ENCODE results near the gene DPP6.

Gene DPP6

DNA sequence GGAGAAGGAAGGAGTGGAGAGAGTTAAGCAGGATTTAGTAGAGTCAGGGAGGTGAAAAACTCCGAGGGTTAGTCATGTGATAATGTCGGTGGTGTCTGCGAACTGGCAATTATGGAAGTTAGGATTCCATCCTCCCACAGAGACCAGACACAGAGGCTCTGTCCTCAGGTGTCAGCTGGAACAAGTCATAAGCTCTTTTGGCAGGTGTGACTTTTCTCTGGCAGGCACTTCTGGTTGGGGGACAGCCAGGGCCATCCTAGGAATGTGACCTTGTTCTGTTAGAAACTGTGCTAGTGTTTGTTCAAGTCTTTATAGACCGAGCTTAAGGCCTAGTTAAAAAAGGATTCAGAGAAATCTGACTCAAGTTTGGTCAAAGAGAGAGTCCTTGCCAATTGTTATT, 371.0 kb downstream of the DPP6 start:
- no peak for DNase-seq

DNA sequence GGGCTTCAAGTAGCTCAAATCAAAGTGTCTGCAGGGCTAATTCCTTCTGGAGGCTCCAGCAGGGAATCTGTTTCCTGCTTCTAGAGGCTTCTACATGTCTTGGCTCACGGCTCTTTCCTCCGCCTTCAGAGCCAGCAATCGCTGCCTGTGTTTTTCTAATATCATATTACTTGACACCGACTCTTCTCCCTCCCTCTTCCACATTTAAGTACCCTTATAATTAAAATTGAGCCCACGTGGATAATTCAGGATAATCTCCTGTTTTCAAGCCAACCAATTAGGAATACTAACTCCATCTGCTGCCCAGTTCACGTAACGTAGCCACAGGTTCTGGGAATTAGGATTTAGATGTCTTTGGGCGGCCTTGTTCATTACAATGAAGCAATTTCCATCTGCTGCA, 372.2 kb downstream of the DPP6 start:
- no peak for DNase-seq

DNA sequence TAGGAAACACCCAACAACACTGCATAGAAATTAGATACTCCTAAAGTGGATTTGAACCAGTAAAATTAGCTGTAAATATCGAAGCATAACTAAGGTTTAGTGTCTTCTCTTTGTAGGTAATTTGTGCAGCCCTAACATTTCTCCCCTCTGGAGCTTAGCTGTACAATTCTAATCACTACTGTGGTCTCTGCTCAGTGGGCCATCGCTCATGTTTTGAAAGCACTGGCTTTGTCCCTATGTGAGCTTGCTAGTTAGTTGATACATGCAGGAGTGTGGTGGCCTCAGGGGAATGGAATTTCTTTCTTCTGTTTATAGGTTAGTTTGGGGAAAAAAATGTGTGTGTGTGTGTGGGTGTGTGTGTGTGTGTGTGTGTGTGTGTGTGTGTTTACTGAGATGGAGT, 373.1 kb downstream of the DPP6 start:
- no peak for DNase-seq

- DNase-seq, result no peak
These were observed 374.6 kb downstream of the DPP6 start for GRCh38 chr7:154426778-154427177.

- DNase-seq, result no peak
These were observed 375.3 kb downstream of the DPP6 start for GRCh38 chr7:154427533-154427932.

DNA sequence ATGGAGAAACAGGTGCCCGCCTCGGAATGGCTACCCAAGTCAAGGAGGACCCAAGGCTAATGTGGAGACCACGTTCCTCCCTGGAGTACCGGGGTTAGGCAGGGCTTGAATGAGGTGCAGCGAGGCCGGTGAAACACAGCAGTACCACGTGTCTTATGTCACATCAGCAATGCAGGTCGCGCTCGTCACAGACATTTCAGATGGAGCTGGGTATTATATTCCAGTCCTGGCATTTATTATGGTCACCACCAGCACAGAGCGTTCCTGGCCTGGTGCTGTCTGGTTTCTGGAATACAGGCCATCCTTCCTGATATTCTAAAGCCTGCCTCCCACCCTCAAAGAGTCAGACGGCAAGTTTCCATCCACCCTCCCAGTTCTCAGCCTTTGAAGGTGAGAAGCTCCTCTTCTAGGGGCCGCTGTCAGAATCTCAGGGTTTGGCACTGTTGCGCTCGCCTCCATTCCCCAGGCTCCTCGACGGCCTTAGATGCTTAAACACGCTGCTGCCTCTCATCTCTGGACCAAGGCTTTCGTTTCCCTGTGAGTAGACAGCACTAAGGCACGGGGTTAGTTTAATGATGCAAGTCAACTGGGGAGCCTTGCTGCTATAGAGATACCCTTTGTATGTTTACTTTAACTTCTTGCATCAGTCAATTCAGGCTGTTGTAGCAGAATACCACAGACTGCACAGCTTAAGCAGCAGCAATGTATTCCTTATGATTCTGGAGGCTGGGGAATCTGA, 377.6 kb downstream of the DPP6 start:
- no peak for DNase-seq

GRCh38 chr7:154430640-154431039, 378.4 kb downstream of the DPP6 start:
- DNase-seq, result no peak

GRCh38 chr7:154431045-154431444, 378.8 kb downstream of the DPP6 start:
- DNase-seq, result no peak

DNA sequence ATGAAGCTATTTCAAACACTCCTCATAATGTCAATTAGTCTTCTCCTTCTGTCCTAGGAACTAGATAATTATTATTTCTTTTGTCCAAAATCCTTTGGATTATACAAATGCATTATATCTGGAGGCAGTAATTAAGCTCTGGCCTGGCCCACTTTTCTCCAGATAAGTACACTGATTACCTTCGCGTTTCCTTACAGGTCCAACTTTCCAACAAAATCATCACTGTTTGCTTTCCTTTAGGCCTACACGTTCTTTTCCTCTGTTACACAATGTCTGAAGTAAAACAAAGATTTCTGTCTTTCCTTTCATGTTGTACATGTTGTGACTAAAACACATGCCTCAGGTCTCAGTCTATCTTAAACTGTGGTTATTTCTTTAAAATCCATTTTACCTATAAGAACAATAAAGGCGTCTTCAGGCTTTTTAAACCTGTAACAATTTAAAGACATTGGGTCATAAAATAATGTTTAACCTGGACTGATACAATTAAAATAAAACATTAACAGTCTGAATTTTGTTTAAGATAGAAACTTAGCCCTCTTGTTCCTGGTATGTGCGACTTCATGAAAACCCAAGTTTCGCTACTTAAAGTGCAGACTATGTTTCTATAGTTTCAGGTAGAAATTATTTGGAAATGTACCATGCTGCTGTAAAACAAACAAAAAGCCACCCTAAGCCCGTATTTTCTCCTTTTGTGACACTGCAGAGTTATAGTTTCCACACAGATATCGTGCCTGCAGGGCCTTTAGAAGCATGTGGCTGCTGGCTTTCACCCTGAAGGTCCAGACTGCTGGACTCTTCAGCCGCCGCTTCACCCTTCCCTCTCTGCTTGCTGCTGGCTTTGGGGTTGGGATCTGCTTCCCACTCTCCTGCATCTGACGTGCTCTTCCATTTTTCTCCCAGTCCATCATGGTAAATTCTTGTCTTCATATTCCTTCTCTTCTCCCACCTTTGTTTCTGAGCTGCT, 381.7 kb downstream of the DPP6 start:
- DNase-seq, result no peak

- DNase-seq, result no peak
These were observed 384.4 kb downstream of the DPP6 start for GRCh38 chr7:154436560-154436959.

DNA sequence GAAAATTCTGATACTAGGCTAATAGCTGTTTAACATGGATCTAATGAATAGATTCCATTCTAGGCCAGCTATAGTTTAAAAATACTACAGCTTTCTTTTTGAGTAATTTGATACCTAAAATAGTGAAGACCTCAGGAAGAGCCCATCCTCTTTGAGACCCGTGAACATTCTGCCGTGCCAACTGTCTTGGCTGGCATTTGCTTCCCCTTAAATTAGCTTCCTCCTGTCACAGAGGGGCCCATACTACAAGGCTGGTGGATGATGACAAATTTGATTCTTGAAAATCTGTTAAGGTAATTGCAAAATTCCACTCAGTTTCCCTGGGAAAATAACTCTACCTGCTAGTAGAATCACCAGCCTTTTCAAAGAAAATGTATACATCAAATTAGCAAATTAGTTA, 385.0 kb downstream of the DPP6 start:
- no peak for DNase-seq

- DNase-seq, result no peak
These were observed 386.6 kb downstream of the DPP6 start for GRCh38 chr7:154438571-154439367.

DNA sequence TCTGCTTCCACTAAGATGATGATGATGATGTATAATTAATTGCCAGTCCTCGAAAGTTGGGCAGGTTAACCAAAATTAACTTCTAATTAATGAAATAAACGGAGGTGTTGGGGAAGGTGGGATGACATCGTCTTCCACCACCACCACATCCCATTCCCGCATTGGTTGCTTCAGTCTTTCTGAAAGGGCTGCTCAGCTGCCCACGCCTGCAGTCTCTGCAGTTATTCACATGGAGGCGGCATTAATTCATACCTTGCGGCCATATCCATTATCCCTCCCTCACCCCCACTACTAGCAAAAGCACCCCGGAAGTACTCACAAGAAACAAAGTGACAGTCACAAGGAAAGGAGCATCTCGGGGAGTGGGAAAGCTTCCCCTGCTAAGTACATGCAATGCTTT, 387.9 kb downstream of the DPP6 start:
- DNase-seq, result no peak

DNA sequence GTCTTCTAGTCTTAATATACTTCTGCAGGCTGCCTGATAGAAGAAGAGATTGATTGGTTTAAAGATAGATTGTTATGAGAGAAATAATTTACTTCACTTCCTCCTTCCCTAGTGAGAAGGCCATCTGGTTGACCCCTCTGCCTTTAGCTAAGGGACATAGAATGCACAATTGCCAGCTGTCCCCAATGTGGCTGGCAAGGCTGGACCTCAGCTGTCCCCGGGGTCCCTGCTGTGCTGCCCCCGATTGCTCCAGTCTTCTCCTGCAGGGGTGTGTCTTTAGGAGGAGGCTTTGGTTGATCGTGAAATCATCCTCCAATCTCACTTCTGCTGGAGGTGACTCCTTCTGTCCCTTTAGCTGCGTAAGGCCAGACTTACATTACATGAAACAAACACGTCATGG, 388.5 kb downstream of the DPP6 start:
- no peak for DNase-seq

- DNase-seq, result no peak
These were observed 389.6 kb downstream of the DPP6 start for GRCh38 chr7:154441811-154442210.

- DNase-seq, result no peak
These were observed 390.7 kb downstream of the DPP6 start for GRCh38 chr7:154442939-154443338.

GRCh38 chr7:154450451-154450850, 398.3 kb downstream of the DPP6 start:
- DNase-seq, result no peak

DNA sequence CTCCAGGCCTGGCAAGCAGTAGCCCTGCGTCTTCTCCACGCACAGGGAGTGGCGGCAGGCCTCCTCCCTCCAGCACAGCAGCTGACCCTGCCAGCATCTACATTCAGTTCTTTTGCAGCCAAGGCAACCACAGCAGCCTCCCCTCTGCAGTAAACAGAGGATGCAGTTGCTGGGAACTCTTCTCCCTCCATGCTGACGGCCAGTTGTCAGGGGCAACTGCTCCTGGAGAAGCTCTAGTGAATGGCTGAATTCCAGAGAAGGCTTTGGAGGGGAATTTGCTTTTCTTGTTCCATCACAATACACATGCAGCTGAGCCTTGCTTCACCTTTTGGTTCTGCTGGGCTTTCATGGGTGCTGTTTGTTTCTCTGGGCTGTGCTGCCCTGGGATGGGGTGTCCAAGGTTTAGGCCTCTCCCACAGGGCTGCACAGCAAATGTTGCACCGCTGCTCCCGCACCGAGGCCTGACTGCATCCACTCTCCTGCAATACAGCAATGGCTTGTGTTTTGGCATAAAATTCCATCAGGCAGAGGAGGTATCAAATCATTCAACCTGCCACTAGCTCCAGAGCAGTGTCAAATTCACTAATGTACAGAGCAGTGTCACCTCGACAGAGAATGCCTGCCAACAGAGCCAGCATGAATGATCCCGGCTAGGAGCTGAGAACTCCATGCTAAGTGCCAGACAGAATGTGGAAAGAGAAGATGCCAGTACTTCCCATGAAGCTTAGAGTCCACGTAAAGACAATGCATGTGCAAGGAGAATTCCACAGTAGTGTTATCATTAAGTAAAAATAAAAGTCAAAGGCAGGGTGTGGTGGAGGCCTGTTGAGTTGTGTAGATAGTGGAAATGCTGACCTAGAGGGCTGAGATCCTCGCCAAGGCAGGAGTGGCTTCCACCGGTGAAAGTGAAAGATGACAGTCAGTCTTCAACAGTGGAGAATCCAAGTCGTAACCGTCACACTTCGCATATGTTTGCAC, 399.6 kb downstream of the DPP6 start:
- DNase-seq, result no peak

DNA sequence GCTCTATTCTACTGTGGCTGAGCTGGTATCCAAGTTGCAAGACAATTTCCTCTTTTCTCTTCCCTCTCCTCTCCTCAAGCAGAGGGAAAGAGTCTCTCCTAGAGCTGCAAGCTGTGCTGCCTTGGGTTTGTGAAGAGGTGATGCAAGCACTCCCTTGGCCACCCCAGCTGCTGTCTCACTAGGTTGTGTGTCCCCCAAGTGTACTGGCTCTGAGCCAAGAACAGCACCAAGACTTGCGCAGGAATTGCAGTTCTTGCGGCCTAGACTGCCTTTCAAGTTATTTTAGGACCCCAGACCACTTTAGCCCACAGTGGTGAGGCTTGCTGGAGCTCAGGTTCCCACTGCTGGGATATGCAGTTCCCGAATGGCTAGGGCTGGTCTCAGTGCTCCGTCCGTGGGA, 411.6 kb downstream of the DPP6 start:
- DNase-seq, result no peak

DNA sequence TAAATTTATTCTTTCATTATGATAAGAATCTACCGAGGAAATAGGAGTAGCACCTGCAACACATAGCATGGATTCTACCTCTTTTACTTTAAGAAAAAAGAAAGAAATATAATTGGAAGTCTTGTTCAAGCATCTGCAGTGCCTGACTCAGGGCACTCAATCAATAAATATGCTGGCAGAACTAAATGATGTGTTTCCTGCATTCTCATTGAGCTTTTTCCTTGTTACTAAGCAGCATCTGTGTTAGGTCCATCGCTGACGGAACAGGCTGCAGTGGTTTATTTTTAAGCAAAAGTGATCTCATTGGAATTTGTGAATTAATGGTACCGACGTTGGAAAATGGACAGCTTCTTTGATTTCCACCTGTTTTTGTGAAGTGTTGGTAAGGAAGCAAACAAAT, 417.5 kb downstream of the DPP6 start:
- no peak for DNase-seq

- no peak for DNase-seq
These were observed 420.1 kb downstream of the DPP6 start for GRCh38 chr7:154472343-154472742.

DNA sequence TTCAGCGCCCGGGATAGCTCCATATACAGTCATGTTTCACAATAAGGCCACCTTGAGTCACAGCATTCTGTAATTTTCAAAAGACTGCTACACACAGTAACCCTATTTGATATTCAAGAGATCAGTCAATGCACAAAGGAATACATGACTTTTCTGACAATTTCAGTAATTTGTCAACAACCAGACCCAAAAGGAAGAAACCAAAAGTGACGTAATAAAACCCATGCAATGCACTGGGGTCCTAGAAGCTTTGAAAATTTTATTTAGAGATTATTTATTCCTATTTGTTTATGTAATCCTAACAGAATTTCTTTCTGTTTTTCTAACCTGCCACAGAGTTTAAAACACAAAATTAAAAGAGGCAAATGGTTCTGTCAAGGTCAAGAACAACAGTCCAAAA, 421.2 kb downstream of the DPP6 start:
- no peak for DNase-seq

All from inflammatory macrophage treated with lipopolysaccharide for 4 hours (primary cell).